Measurements from ENCODE around the gene CMTM7. TPM values are rescaled to one million over a fixed set of nuclear protein-coding genes. Genes with fewer than 3 reads are reported as not detected.

The CMTM7 gene
- total RNA-seq, 1 experiment from 2014 or later: 62.6 TPM

- TF ChIP-seq CBX3 (IDR thresholded peaks at IDR 0.05; ENCODE audit: low read depth) (no peak), CEBPB (IDR thresholded peaks at IDR 0.05; ENCODE audit: low read depth) (no peak), POLR2A (IDR thresholded peaks at IDR 0.05; ENCODE audit: borderline replicate concordance, extremely low read depth, insufficient read depth, insufficient read length) (no peak), EZH2phosphoT487 (IDR thresholded peaks at IDR 0.05; ENCODE audit: borderline replicate concordance) (no peak), EGR1 (IDR thresholded peaks at IDR 0.05; ENCODE audit: low read depth) (no peak), YY1 (IDR thresholded peaks at IDR 0.05; ENCODE audit: extremely low read depth, insufficient replicate concordance, low read depth, low read length) (no peak), MAX (IDR thresholded peaks at IDR 0.05) (no peak), SIN3A (IDR thresholded peaks at IDR 0.05; ENCODE audit: low read depth) (no peak), EZH2 (IDR thresholded peaks at IDR 0.05) (no peak), POLR2AphosphoS5 (IDR thresholded peaks at IDR 0.05; ENCODE audit: low read depth, low read length) (no peak)
- TF ChIP-seq, protein P1, sequence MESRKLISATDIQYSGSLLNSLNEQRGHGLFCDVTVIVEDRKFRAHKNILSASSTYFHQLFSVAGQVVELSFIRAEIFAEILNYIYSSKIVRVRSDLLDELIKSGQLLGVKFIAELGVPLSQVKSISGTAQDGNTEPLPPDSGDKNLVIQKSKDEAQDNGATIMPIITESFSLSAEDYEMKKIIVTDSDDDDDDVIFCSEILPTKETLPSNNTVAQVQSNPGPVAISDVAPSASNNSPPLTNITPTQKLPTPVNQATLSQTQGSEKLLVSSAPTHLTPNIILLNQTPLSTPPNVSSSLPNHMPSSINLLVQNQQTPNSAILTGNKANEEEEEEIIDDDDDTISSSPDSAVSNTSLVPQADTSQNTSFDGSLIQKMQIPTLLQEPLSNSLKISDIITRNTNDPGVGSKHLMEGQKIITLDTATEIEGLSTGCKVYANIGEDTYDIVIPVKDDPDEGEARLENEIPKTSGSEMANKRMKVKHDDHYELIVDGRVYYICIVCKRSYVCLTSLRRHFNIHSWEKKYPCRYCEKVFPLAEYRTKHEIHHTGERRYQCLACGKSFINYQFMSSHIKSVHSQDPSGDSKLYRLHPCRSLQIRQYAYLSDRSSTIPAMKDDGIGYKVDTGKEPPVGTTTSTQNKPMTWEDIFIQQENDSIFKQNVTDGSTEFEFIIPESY (IDR thresholded peaks at IDR 0.05; ENCODE audit: extremely low read depth, insufficient replicate concordance, low read length): no peak
Observed at GRCh38 chr3:32502946-32503286, 111.3 kb downstream of the CMTM7 start (continued).

Other genes with a start within 250 kb of the CMTM7 start
- 19.4 TPM for gene CMTM8, start 153.2 kb upstream of the CMTM7 start, total RNA-seq (2021; ENCODE audit: unreplicated experiment)
- 41.1 TPM for gene CMTM6, start 111.0 kb downstream of the CMTM7 start, total RNA-seq (2021; ENCODE audit: unreplicated experiment)
- 39.4 TPM for gene DYNC1LI1, start 179.0 kb downstream of the CMTM7 start, total RNA-seq (2021; ENCODE audit: unreplicated experiment)

Data from HCT116 (cell line).